Measurements from ENCODE around the gene MAS1. TPM values are rescaled to one million over a fixed set of nuclear protein-coding genes. Genes with fewer than 3 reads are reported as not detected.
"Not testable (repeated sequence)": the region's sequence is repeated elsewhere in the genome, so short reads cannot be mapped to it uniquely, and the experiment has no call there.

MAS1 gene
- polyA plus RNA-seq, 2 of the 4 experiments (the other 2 are of a cell fraction), result not detected

GRCh38 chr6:159919800-159920199, 29.0 kb downstream of the MAS1 start:
- no peaks in the 10 kb centered on the region for H3K4me1 ChIP-seq
- 51% methylated on average over 6 of the region's 6 CpGs for WGBS (ENCODE audit: missing lambda C conversion rate)
- H3K4me3 ChIP-seq, result no peak overlapping the region
- ChIA-PET POLR2A (no interaction called here), CTCF (no interaction called here)
- no peak overlapping the region for H3K4me2 ChIP-seq
- 0 out of 3 replicates have a peak, but pooled peaks cover 4% of the 10 kb centered on the region for H3K9me3 ChIP-seq
- FAIRE-seq, result no peak
- TF ChIP-seq NPAS2 (CRISPR knock-in tag; IDR thresholded peaks at IDR 0.05; ENCODE audit: borderline replicate concordance) (no peak), CBX8 (IDR thresholded peaks at IDR 0.05) (no peak), HEYL (CRISPR knock-in tag; IDR thresholded peaks at IDR 0.05) (no peak), JUNB (IDR thresholded peaks at IDR 0.05) (no peak), PHF8 (IDR thresholded peaks at IDR 0.05; ENCODE audit: borderline replicate concordance, low read depth) (no peak), ATOH8 (CRISPR knock-in tag; IDR thresholded peaks at IDR 0.05; ENCODE audit: low read depth) (no peak), RFX5 (IDR thresholded peaks at IDR 0.05) (no peak), GATA3 (IDR thresholded peaks at IDR 0.05; ENCODE audit: borderline replicate concordance) (no peak), BHLHE40 (IDR thresholded peaks at IDR 0.05; ENCODE audit: low read depth, low read length) (no peak), NFE2L2 (conservative IDR thresholded peaks at IDR 0.05; ENCODE audit: low read length) (no peak), ESRRA (IDR thresholded peaks at IDR 0.05; ENCODE audit: borderline replicate concordance, low read length) (no peak)
- H3K27ac ChIP-seq, result no peak overlapping the region
- ATAC-seq, result no peak
- no peak for DNase-seq (ENCODE audit: low read depth in 1 of 2, low spot score in 1 of 2)

- H3K4me2 ChIP-seq; H3K27ac ChIP-seq; H3K4me3 ChIP-seq; ATAC-seq; DNase-seq (ENCODE audit: low read depth in 1 of 2, low spot score in 1 of 2); FAIRE-seq; H3K4me1 ChIP-seq; CTCF ChIA-PET; H3K9me3 ChIP-seq; POLR2A ChIA-PET: not testable (repeated sequence)
- 5% methylated on average over 2 of the region's 2 CpGs for WGBS (ENCODE audit: missing lambda C conversion rate)
Measured at GRCh38 chr6:159924150-159924549, 33.4 kb downstream of the MAS1 start.

GRCh38 chr6:159926542-159927203, 35.9 kb downstream of the MAS1 start:
- ATAC-seq (no peak), DNase-seq (ENCODE audit: low read depth in 1 of 2, low spot score in 1 of 2) (no peak), FAIRE-seq (no peak)
- 45% methylated on average over 5 of the region's 5 CpGs for WGBS (ENCODE audit: missing lambda C conversion rate)
- TF ChIP-seq HDAC2 (IDR thresholded peaks at IDR 0.05), result no peak
- peak; percentile 24 for TF ChIP-seq MAFK (IDR thresholded peaks at IDR 0.05; ENCODE audit: partially characterized antibody)
- no peak overlapping the region for H3K4me2 ChIP-seq
- H3K4me1 ChIP-seq, result 0 out of 3 replicates have a peak, but pooled peaks cover 5% of the 10 kb centered on the region
- H3K4me3 ChIP-seq, result no peak overlapping the region
- CTCF ChIA-PET, result interaction anchor here (0.6 kb wide), 1 partner anchor 1590 kb away, joined by 3 read pairs; no protein-coding TSS in a partner anchor
- POLR2A ChIA-PET, result no interaction called here
- H3K27ac ChIP-seq, result no peak overlapping the region
- H3K9me3 ChIP-seq, result 0 out of 3 replicates have a peak, but pooled peaks cover 4% of the 10 kb centered on the region

- Histone ChIP-seq H3K4me3 (no peak overlapping the region), H3K9me3 (no peaks in the 10 kb centered on the region), H3K27ac (peak overlapping the region in 1 of 2 experiments; percentile 33; a peak in 1 of 6 replicates), H3K4me2 (0 out of 3 replicates have a peak overlapping the region, but pooled peaks have one; percentile 21), H3K4me1 (0 out of 3 replicates have a peak, but pooled peaks cover 8% of the 10 kb centered on the region)
- ChIA-PET POLR2A (no interaction called here), CTCF (interaction anchor here (1.0 kb wide), 1 partner anchor 590 kb away, joined by 3 read pairs; no protein-coding TSS in a partner anchor)
- ATAC-seq (no peak), FAIRE-seq (no peak), DNase-seq (ENCODE audit: low read depth in 1 of 2, low spot score in 1 of 2) (no peak)
- 33% methylated on average over 8 of the region's 8 CpGs for WGBS (ENCODE audit: missing lambda C conversion rate)
- TF ChIP-seq MAX (IDR thresholded peaks at IDR 0.05), result 0 out of 2 replicates have a peak, but pooled peaks have one; percentile 34
- no peak for TF ChIP-seq KDM1A (IDR thresholded peaks at IDR 0.05; ENCODE audit: low read depth)
- no peak for TF ChIP-seq PHF8 (IDR thresholded peaks at IDR 0.05; ENCODE audit: borderline replicate concordance, low read depth)
- no peak for TF ChIP-seq PBX3 (IDR thresholded peaks at IDR 0.05)
- TF ChIP-seq HOXB13 (CRISPR knock-in tag; IDR thresholded peaks at IDR 0.05; ENCODE audit: low read depth), result no peak
- no peak for TF ChIP-seq TP53 (CRISPR knock-in tag; IDR thresholded peaks at IDR 0.05)
Measured at GRCh38 chr6:159929819-159930218, 39.0 kb downstream of the MAS1 start.
